ENCODE measurements around the gene INF2.

The INF2 gene

GRCh38 chr14:104702673-104703072, 13.3 kb downstream of the INF2 start:
- H3K4me3 Mint-ChIP-seq, result no peak overlapping the region
- no peak overlapping the region for H3K27ac Mint-ChIP-seq
- no peak for ATAC-seq (replicated peaks)
- no peaks in the 10 kb centered on the region for H3K9me3 Mint-ChIP-seq
- DNase-seq, result no peak
- peaks cover 5 to 13% of the 10 kb centered on the region in 2 donors for H3K4me1 Mint-ChIP-seq
- no peaks in the 10 kb centered on the region for H3K27me3 Mint-ChIP-seq
- peaks cover 18 to 20% of the 10 kb centered on the region in 2 donors for H3K36me3 Mint-ChIP-seq

- no peak overlapping the region for H3K27ac Mint-ChIP-seq
These were observed 13.9 kb downstream of the INF2 start for GRCh38 chr14:104703269-104703668.

GRCh38 chr14:104704252-104704651, 14.8 kb downstream of the INF2 start:
- H3K27ac Mint-ChIP-seq, result no peak overlapping the region

More at GRCh38 chr14:104703269-104703668, 13.9 kb downstream of the INF2 start:
- DNase-seq, result no peak
- Mint-ChIP-seq H3K9me3 (no peaks in the 10 kb centered on the region), H3K4me1 (peaks cover 7 to 11% of the 10 kb centered on the region in 2 donors), H3K4me3 (no peak overlapping the region), H3K36me3 (peaks cover 18 to 20% of the 10 kb centered on the region in 2 donors), H3K27me3 (no peaks in the 10 kb centered on the region)
- ATAC-seq (replicated peaks), result no peak

GRCh38 chr14:104705340-104706047, 16.1 kb downstream of the INF2 start:
- peak; percentile 28 to 41 for ATAC-seq (replicated peaks)
- Mint-ChIP-seq H3K27me3 (no peaks in the 10 kb centered on the region), H3K27ac (no peak overlapping the region), H3K9me3 (no peaks in the 10 kb centered on the region), H3K36me3 (peaks cover 20 to 25% of the 10 kb centered on the region in 2 donors), H3K4me3 (no peak overlapping the region), H3K4me1 (peaks cover 7% of the 10 kb centered on the region in 2 donors)
- no peak for DNase-seq

More at GRCh38 chr14:104704252-104704651, 14.8 kb downstream of the INF2 start:
- H3K27me3 Mint-ChIP-seq, result no peaks in the 10 kb centered on the region
- H3K9me3 Mint-ChIP-seq, result no peaks in the 10 kb centered on the region
- ATAC-seq (replicated peaks), result no peak
- DNase-seq, result no peak
- H3K4me1 Mint-ChIP-seq, result peaks cover 7 to 8% of the 10 kb centered on the region in 2 donors
- H3K36me3 Mint-ChIP-seq, result peaks cover 18 to 21% of the 10 kb centered on the region in 2 donors
- H3K4me3 Mint-ChIP-seq, result no peak overlapping the region

GRCh38 chr14:104706733-104707607, 17.6 kb downstream of the INF2 start:
- Mint-ChIP-seq H3K4me3 (no peak overlapping the region), H3K27me3 (no peaks in the 10 kb centered on the region), H3K27ac (no peak overlapping the region), H3K36me3 (peaks cover 20 to 25% of the 10 kb centered on the region in 2 donors), H3K4me1 (peaks cover 7% of the 10 kb centered on the region in 2 donors), H3K9me3 (no peaks in the 10 kb centered on the region)
- ATAC-seq (replicated peaks), result no peak
- no peak for DNase-seq

- Mint-ChIP-seq H3K4me3 (no peak overlapping the region), H3K27ac (no peak overlapping the region), H3K9me3 (no peaks in the 10 kb centered on the region), H3K27me3 (no peaks in the 10 kb centered on the region), H3K36me3 (peaks cover 21 to 26% of the 10 kb centered on the region in 2 donors), H3K4me1 (peaks cover 7% of the 10 kb centered on the region in 2 donors)
- DNase-seq (no peak), ATAC-seq (replicated peaks) (peak in 1 of 2 donors; percentile 3)
These were observed 18.5 kb downstream of the INF2 start for GRCh38 chr14:104707608-104708595.

- ATAC-seq (replicated peaks) (peak; percentile 85 to 87), DNase-seq (peak; percentile 58)
- H3K36me3 Mint-ChIP-seq, result peaks cover 18 to 31% of the 10 kb centered on the region in 2 donors
- H3K27ac Mint-ChIP-seq, result peak overlapping the region; percentile 75
- no peaks in the 10 kb centered on the region for H3K9me3 Mint-ChIP-seq
- H3K27me3 Mint-ChIP-seq, result no peaks in the 10 kb centered on the region
- no peak overlapping the region for H3K4me3 Mint-ChIP-seq
- peaks cover 7% of the 10 kb centered on the region in 2 donors for H3K4me1 Mint-ChIP-seq
These were observed 19.3 kb downstream of the INF2 start for GRCh38 chr14:104708606-104709268.

- no peak for DNase-seq
- H3K27ac Mint-ChIP-seq, result no peak overlapping the region
- H3K4me3 Mint-ChIP-seq, result no peak overlapping the region
- peaks cover 14 to 32% of the 10 kb centered on the region in 2 donors for H3K36me3 Mint-ChIP-seq
- no peaks in the 10 kb centered on the region for H3K27me3 Mint-ChIP-seq
- H3K9me3 Mint-ChIP-seq, result no peaks in the 10 kb centered on the region
- no peak for ATAC-seq (replicated peaks)
- H3K4me1 Mint-ChIP-seq, result peaks cover 7% of the 10 kb centered on the region in 2 donors
These were observed 20.1 kb downstream of the INF2 start for GRCh38 chr14:104709387-104710039.

GRCh38 chr14:104710071-104710735, 20.8 kb downstream of the INF2 start:
- DNase-seq (no peak), ATAC-seq (replicated peaks) (no peak)
- Mint-ChIP-seq H3K4me3 (peak overlapping the region in 1 of 2 donors; percentile 23), H3K27me3 (no peaks in the 10 kb centered on the region), H3K4me1 (peaks cover 7% of the 10 kb centered on the region in 2 donors), H3K9me3 (no peaks in the 10 kb centered on the region), H3K27ac (no peak overlapping the region), H3K36me3 (peaks cover 14 to 32% of the 10 kb centered on the region in 2 donors)

- Mint-ChIP-seq H3K27ac (no peak overlapping the region), H3K4me3 (peak overlapping the region in 1 of 2 donors; percentile 19), H3K27me3 (no peaks in the 10 kb centered on the region), H3K9me3 (no peaks in the 10 kb centered on the region), H3K36me3 (peaks cover 14 to 37% of the 10 kb centered on the region in 2 donors), H3K4me1 (peaks cover 5 to 11% of the 10 kb centered on the region in 2 donors)
- DNase-seq (no peak), ATAC-seq (replicated peaks) (no peak)
These were observed 23.7 kb downstream of the INF2 start for GRCh38 chr14:104712881-104713734.

- Mint-ChIP-seq H3K36me3 (peaks cover 14 to 34% of the 10 kb centered on the region in 2 donors), H3K9me3 (no peaks in the 10 kb centered on the region), H3K27me3 (no peaks in the 10 kb centered on the region), H3K4me1 (peaks cover 3 to 5% of the 10 kb centered on the region in 2 donors), H3K4me3 (no peak overlapping the region), H3K27ac (no peak overlapping the region)
- DNase-seq (no peak), ATAC-seq (replicated peaks) (no peak)
These were observed 24.6 kb downstream of the INF2 start for GRCh38 chr14:104714066-104714465.

GRCh38 chr14:104714681-104715080, 25.3 kb downstream of the INF2 start:
- peaks cover 14 to 36% of the 10 kb centered on the region in 2 donors for H3K36me3 Mint-ChIP-seq
- H3K4me3 Mint-ChIP-seq, result no peak overlapping the region
- no peak overlapping the region for H3K27ac Mint-ChIP-seq
- no peak for DNase-seq
- H3K27me3 Mint-ChIP-seq, result no peaks in the 10 kb centered on the region
- ATAC-seq (replicated peaks), result no peak
- H3K4me1 Mint-ChIP-seq, result peaks cover 3 to 5% of the 10 kb centered on the region in 2 donors
- no peaks in the 10 kb centered on the region for H3K9me3 Mint-ChIP-seq

Data from stimulated activated naive B cell treated with anti-CD40 and anti-IgM and Interleukin-4, amounts not matched to agents 10 μg/mL and 1 μg/mL and 100 μg/mL, for 72 hours (primary cell).